ELR (cell line): ENCODE data around the gene SYNJ2.
A peak's percentile ranks its signal among the peaks of the same experiment; 100 is the strongest.

Experiments
- DNase-seq: peaks from one replicate; pipeline ENCODE4 v3.0.0-alpha.2; 2015; ENCODE audit warnings: low read depth

SYNJ2 gene

GRCh38 chr6:158027590-158028285 lies 46.1 kb downstream of the SYNJ2 start:
- no peak for DNase-seq

- DNase-seq, result no peak
Measured at GRCh38 chr6:158028421-158028820, 46.8 kb downstream of the SYNJ2 start.

- no peak for DNase-seq
Measured at GRCh38 chr6:158028876-158029275, 47.2 kb downstream of the SYNJ2 start.

- peak; percentile 35 for DNase-seq
Measured at GRCh38 chr6:158029668-158030230, 48.1 kb downstream of the SYNJ2 start.

- DNase-seq, result peak; percentile 29
Measured at GRCh38 chr6:158030380-158031300, 49.0 kb downstream of the SYNJ2 start.

GRCh38 chr6:158031381-158032353 lies 50.0 kb downstream of the SYNJ2 start:
- peak; percentile 97 for DNase-seq

- DNase-seq, result no peak
Measured at GRCh38 chr6:158032354-158032733, 50.7 kb downstream of the SYNJ2 start.

GRCh38 chr6:158033077-158033750 lies 51.6 kb downstream of the SYNJ2 start:
- no peak for DNase-seq

- no peak for DNase-seq
Measured at GRCh38 chr6:158033751-158034702, 52.4 kb downstream of the SYNJ2 start.

- no peak for DNase-seq
Measured at GRCh38 chr6:158036261-158036660, 54.6 kb downstream of the SYNJ2 start.

- DNase-seq, result no peak
Measured at GRCh38 chr6:158037021-158037420, 55.4 kb downstream of the SYNJ2 start.

- DNase-seq, result no peak
Measured at GRCh38 chr6:158037771-158038170, 56.1 kb downstream of the SYNJ2 start.

- no peak for DNase-seq
Measured at GRCh38 chr6:158038291-158039177, 56.9 kb downstream of the SYNJ2 start.

- DNase-seq, result peak; percentile 59
Measured at GRCh38 chr6:158039178-158039557, 57.5 kb downstream of the SYNJ2 start.

- DNase-seq, result peak; percentile 46
Measured at GRCh38 chr6:158039571-158040050, 57.9 kb downstream of the SYNJ2 start.

- DNase-seq, result peak; percentile 100
Measured at GRCh38 chr6:158040051-158040803, 58.6 kb downstream of the SYNJ2 start.

GRCh38 chr6:158040804-158041347 lies 59.2 kb downstream of the SYNJ2 start:
- peak; percentile 79 for DNase-seq

- no peak for DNase-seq
Measured at GRCh38 chr6:158041370-158041769, 59.7 kb downstream of the SYNJ2 start.
